T-cell (primary cell): ENCODE measurements around the gene TEX11. TPM values are rescaled to one million over a fixed set of nuclear protein-coding genes. Genes with fewer than 3 reads are reported as not detected.
"Not testable (repeated sequence)": the region's sequence is repeated elsewhere in the genome, so short reads cannot be mapped to it uniquely, and the experiment has no call there.

Experiments
- ATAC-seq, 4 experiments: fragments of 200-7000 bp in 3 of 4; fragments of 150-1000 bp in 1 of 4; cut with Tn5 transposase; replicated peaks in 1 of 4; 1 replicate in 3 of 4; 2 replicates in 1 of 4; pipeline ENCODE4 v1.10.0; 2021; ENCODE audit warnings: moderate library complexity in 3 of 4, mild to moderate bottlenecking in 2 of 4, moderate number of reproducible peaks in 1 of 4
- CTCF ChIA-PET, 2 donors: fragments of 300-600 bp; sonication (Branson Sonifier 250); formaldehyde crosslinking; loops; one replicate each; lab custom pipeline; 2022; ENCODE audit warnings: antibody characterized with exemption in 2 of 2; lab: Charles Lee
- POLR2A ChIA-PET, 2 donors: fragments of 300-600 bp; sonication (Branson Sonifier 250); formaldehyde crosslinking; loops; one replicate each; lab custom pipeline; 2022; ENCODE audit warnings: antibody characterized with exemption in 2 of 2; lab: Charles Lee
- DNase-seq, 35 experiments: peaks; one replicate each; pipeline versions ENCODE4 v3.0.0 to v3.0.0-alpha.2; 2013 to 2023
- H3K27ac ChIP-seq: one replicate; pipeline ENCODE4 v1.5.1; 2013; ENCODE audit warnings: low read length
- H3K27me3 ChIP-seq, 2 experiments: replicated peaks in 1 of 2; 1 replicate in 1 of 2; 2 replicates in 1 of 2; pipeline versions ENCODE4 v1.6.1 to v1.7.0; 2013; ENCODE audit warnings: low read length in 1 of 2, mixed read lengths in 1 of 2; ENCODE audit not compliant: control insufficient read depth in 2 of 2, insufficient read depth in 2 of 2; ENCODE audit errors: extremely low read depth in 1 of 2
- H3K36me3 ChIP-seq, 2 donors: 1 replicate in 1 of 2; 2 replicates in 1 of 2; pipeline versions ENCODE4 v1.6.1 to v1.7.0; 2013; ENCODE audit warnings: low read length in 1 of 2; ENCODE audit not compliant: control insufficient read depth in 2 of 2, insufficient read depth in 1 of 2; ENCODE audit errors: extremely low read depth in 1 of 2
- H3K4me1 ChIP-seq, 2 experiments: 1 replicate in 1 of 2; 2 replicates in 1 of 2; pipeline versions ENCODE4 v1.6.1 to v1.7.0; 2013; ENCODE audit warnings: low read length in 2 of 2, mixed read lengths in 1 of 2; ENCODE audit not compliant: insufficient read depth in 2 of 2, control insufficient read depth in 1 of 2; ENCODE audit errors: extremely low read depth in 1 of 2
- H3K4me3 ChIP-seq, 2 donors: 1 replicate in 1 of 2; 2 replicates in 1 of 2; pipeline versions ENCODE4 v1.5.1 to v1.7.0; 2013; ENCODE audit warnings: mild to moderate bottlenecking in 2 of 2, low read length in 1 of 2, moderate library complexity in 1 of 2; ENCODE audit not compliant: control insufficient read depth in 1 of 2; ENCODE audit errors: extremely low read depth in 1 of 2
- H3K9me3 ChIP-seq: 2 replicates; pipeline ENCODE4 v1.7.0; 2013
- H3K27ac Mint-ChIP-seq, 2 donors: one replicate each; pipeline ENCODE4 v1.8.0; 2020 to 2021; ENCODE audit warnings: mild to moderate bottlenecking in 2 of 2, mixed read lengths in 2 of 2
- H3K27me3 Mint-ChIP-seq, 2 donors: one replicate each; pipeline ENCODE4 v1.8.0; 2021 to 2022; ENCODE audit warnings: mixed read lengths in 2 of 2
- H3K36me3 Mint-ChIP-seq: one replicate; pipeline ENCODE4 v1.8.0; 2021; ENCODE audit warnings: mixed read lengths
- H3K4me1 Mint-ChIP-seq, 3 donors: one replicate each; pipeline ENCODE4 v1.8.0; 2020 to 2022; ENCODE audit warnings: mixed read lengths in 3 of 3, mild to moderate bottlenecking in 1 of 3
- H3K4me3 Mint-ChIP-seq, 3 donors: one replicate each; pipeline ENCODE4 v1.8.0; 2020 to 2022; ENCODE audit warnings: mild to moderate bottlenecking in 3 of 3, mixed read lengths in 3 of 3, moderate library complexity in 3 of 3
- H3K9me3 Mint-ChIP-seq, 3 donors: one replicate each; pipeline ENCODE4 v1.8.0; 2020 to 2022; ENCODE audit warnings: mixed read lengths in 3 of 3
- WGBS: methylation state at CpG from one replicate; pipeline ENCODE4 v1.1.5; 2013; ENCODE audit warnings: missing lambda C conversion rate; ENCODE audit not compliant: insufficient coverage; 5-methylcytosine and 5-hydroxymethylcytosine counted together
- total RNA-seq, 35 experiments: library from RNA in 6 of 35; stranded (reverse) in 6 of 35; fragments of 120-200 nt in 1 of 35; gene quantifications; one replicate each; pipeline versions ENCODE4 v1.2.1 to v1.2.4 and lab custom pipeline; 2013 to 2026

TEX11 gene
- total RNA-seq, 5 donors from 2014 or later (not counting 1 experiment from before 2014, with no cell fraction given): not detected

DNA sequence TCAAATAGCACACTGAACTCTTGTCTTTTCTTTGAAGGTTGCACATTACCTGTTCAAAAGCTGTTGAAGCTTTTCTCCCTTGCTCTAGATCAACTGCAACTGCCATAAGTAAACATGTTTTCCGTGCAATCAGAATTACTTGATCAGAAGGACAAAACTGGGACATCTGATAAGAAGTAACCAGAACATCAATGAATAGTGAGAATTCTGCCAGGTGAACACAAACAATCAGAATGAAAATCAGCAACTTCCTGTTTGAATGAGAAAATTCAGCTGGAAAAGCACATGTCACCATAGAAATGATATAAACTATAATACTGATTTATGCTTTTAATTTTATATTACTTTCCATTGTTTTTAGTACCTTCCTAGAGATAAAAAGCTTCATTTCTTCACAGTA, 303.2 kb downstream of the TEX11 start:
- Mint-ChIP-seq H3K4me3 (no peak overlapping the region), H3K27me3 (peaks cover 1 to 22% of the 10 kb centered on the region in 2 donors), H3K4me1 (no peaks in the 10 kb centered on the region), H3K27ac (no peak overlapping the region), H3K36me3 (no peaks in the 10 kb centered on the region), H3K9me3 (no peaks in the 10 kb centered on the region)
- ATAC-seq (no peak), DNase-seq (no peak)
- Histone ChIP-seq H3K36me3 (no peaks in the 10 kb centered on the region), H3K9me3 (no peaks in the 10 kb centered on the region), H3K4me1 (no peaks in the 10 kb centered on the region), H3K27ac (no peak overlapping the region), H3K27me3 (no peaks in the 10 kb centered on the region), H3K4me3 (no peak overlapping the region)
- WGBS: no CpG with 5 or more reads among the region's 1 CpG
- POLR2A ChIA-PET: no interaction called here
- CTCF ChIA-PET: no interaction called here

GRCh38 chrX:70592091-70592490, 316.4 kb downstream of the TEX11 start:
- ChIA-PET CTCF (interaction anchor here in 1 of 2 donors (0.6 kb wide), 1 partner anchor 414 kb away, joined by 3 read pairs; no protein-coding TSS in a partner anchor), POLR2A (no interaction called here)
- no peak for DNase-seq

DNA sequence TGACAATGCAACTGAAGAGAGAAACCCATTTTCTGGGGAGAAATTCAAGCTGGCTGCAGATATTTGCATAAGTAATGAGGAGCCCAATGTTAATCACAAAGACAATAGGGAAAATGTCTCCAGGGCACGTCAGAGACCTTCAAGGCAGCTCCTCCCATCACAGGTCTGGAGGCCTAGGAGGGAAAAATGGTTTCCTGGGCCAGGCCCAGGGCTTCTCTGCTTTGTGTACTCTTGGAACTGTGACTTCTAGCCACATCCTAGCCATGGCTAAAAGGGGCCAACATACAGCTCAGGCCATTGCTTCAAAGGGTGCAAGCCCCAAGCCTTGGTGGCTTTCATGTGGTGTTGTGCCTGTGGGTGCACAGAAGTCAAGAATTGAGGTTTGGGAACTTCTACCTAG, 321.4 kb downstream of the TEX11 start:
- H3K4me3 ChIP-seq, H3K9me3 ChIP-seq, ATAC-seq, H3K36me3 ChIP-seq, H3K27me3 ChIP-seq, DNase-seq, H3K36me3 Mint-ChIP-seq, H3K27ac Mint-ChIP-seq, POLR2A ChIA-PET, H3K9me3 Mint-ChIP-seq, CTCF ChIA-PET, H3K4me3 Mint-ChIP-seq, H3K27ac ChIP-seq, H3K4me1 ChIP-seq, H3K4me1 Mint-ChIP-seq: not testable (repeated sequence)
- no CpG with 5 or more reads among the region's 1 CpG for WGBS
- H3K27me3 Mint-ChIP-seq: peaks cover 0 to 12% of the 10 kb centered on the region in 2 donors

More at GRCh38 chrX:70592091-70592490, 316.4 kb downstream of the TEX11 start:
- Mint-ChIP-seq H3K9me3 (peaks cover 0 to 10% (median 7%) of the 10 kb centered on the region in 3 donors), H3K4me1 (no peaks in the 10 kb centered on the region), H3K36me3 (no peaks in the 10 kb centered on the region), H3K4me3 (no peak overlapping the region), H3K27me3 (peaks cover 2 to 13% of the 10 kb centered on the region in 2 donors), H3K27ac (no peak overlapping the region)
- WGBS: no CpG with 5 or more reads among the region's 1 CpG
- no peaks in the 10 kb centered on the region for H3K9me3 ChIP-seq
- H3K4me1 ChIP-seq: no peaks in the 10 kb centered on the region
- H3K27ac ChIP-seq: no peak overlapping the region
- H3K4me3 ChIP-seq: no peak overlapping the region
- no peak for ATAC-seq
- no peaks in the 10 kb centered on the region for H3K36me3 ChIP-seq
- no peaks in the 10 kb centered on the region for H3K27me3 ChIP-seq

GRCh38 chrX:70577442-70577841, 331.1 kb downstream of the TEX11 start:
- H3K27ac ChIP-seq: no peak overlapping the region
- H3K27me3 ChIP-seq: no peaks in the 10 kb centered on the region
- Mint-ChIP-seq H3K4me1 (no peaks in the 10 kb centered on the region), H3K27ac (no peak overlapping the region), H3K4me3 (no peak overlapping the region), H3K9me3 (peaks cover 6 to 13% (median 12%) of the 10 kb centered on the region in 3 donors), H3K27me3 (peaks cover 0 to 22% of the 10 kb centered on the region in 2 donors), H3K36me3 (no peaks in the 10 kb centered on the region)
- DNase-seq: no peak
- no peaks in the 10 kb centered on the region for H3K36me3 ChIP-seq
- no peak for ATAC-seq
- WGBS: no CpG with 5 or more reads among the region's 4 CpGs
- no peaks in the 10 kb centered on the region for H3K4me1 ChIP-seq
- no peak overlapping the region for H3K4me3 ChIP-seq
- ChIA-PET POLR2A (no interaction called here), CTCF (no interaction called here)
- no peaks in the 10 kb centered on the region for H3K9me3 ChIP-seq

GRCh38 chrX:70569922-70570576, 338.5 kb downstream of the TEX11 start:
- H3K9me3 ChIP-seq, DNase-seq, H3K36me3 ChIP-seq, ATAC-seq, H3K4me3 ChIP-seq, H3K27me3 ChIP-seq, H3K4me1 ChIP-seq, H3K4me1 Mint-ChIP-seq, POLR2A ChIA-PET, H3K4me3 Mint-ChIP-seq, H3K27ac ChIP-seq, H3K27ac Mint-ChIP-seq, H3K36me3 Mint-ChIP-seq, H3K9me3 Mint-ChIP-seq, CTCF ChIA-PET: not testable (repeated sequence)
- WGBS: 96% methylated on average over 4 of the region's 21 CpGs
- H3K27me3 Mint-ChIP-seq: peaks cover 3 to 37% of the 10 kb centered on the region in 2 donors

DNA sequence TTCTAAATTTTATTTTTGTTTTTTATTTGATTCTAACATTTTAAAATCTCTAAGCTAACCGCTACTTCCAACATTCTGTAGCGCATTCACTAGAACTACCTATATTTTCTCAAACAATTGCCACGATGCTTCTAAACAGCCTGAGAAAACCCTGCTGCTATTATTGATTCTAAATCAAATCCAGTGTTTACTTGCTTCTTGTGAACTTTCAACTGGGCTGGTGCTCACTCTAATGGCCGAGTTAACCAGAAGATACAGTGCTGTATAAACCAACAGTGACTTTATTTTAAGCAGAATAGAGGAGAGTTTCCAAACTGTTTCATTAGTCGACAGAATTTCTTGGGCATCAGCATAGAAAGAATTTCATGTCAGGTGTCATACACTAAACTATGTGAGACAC, 353.6 kb downstream of the TEX11 start:
- Mint-ChIP-seq H3K27me3 (peaks cover 0 to 4% of the 10 kb centered on the region in 2 donors), H3K9me3 (peaks cover 0 to 2% (median 0%) of the 10 kb centered on the region in 3 donors), H3K27ac (no peak overlapping the region), H3K4me1 (no peaks in the 10 kb centered on the region), H3K4me3 (no peak overlapping the region), H3K36me3 (no peaks in the 10 kb centered on the region)
- Histone ChIP-seq H3K4me3 (no peak overlapping the region), H3K9me3 (no peaks in the 10 kb centered on the region), H3K27ac (no peak overlapping the region), H3K36me3 (no peaks in the 10 kb centered on the region), H3K4me1 (no peaks in the 10 kb centered on the region), H3K27me3 (no peaks in the 10 kb centered on the region)
- ChIA-PET POLR2A (interaction anchor here in 1 of 2 donors (0.7 kb wide), 1 partner anchor 1450 kb away, joined by 4 read pairs; no protein-coding TSS in a partner anchor), CTCF (no interaction called here)
- no peak for ATAC-seq
- no peak for DNase-seq
- WGBS: no CpG with 5 or more reads among the region's 5 CpGs
